ENCODE measurements around the gene MARK3.

MARK3 gene

GRCh38 chr14:103449634-103450161, 64.5 kb downstream of the MARK3 start:
- Mint-ChIP-seq H3K36me3 (ENCODE audit: low read depth) (peaks cover 24% of the 10 kb centered on the region), H3K27me3 (ENCODE audit: low read depth) (no peaks in the 10 kb centered on the region), H3K4me3 (no peak overlapping the region), H3K9me3 (no peaks in the 10 kb centered on the region), H3K4me1 (peaks cover 28% of the 10 kb centered on the region), H3K27ac (no peak overlapping the region)
- no peak for TF ChIP-seq CTCF (IDR thresholded peaks at IDR 0.05; ENCODE audit: unreplicated experiment in 3 of 3)

GRCh38 chr14:103450416-103450815, 65.2 kb downstream of the MARK3 start:
- TF ChIP-seq CTCF (IDR thresholded peaks at IDR 0.05; ENCODE audit: unreplicated experiment in 3 of 3): no peak
- H3K4me1 Mint-ChIP-seq: peaks cover 23% of the 10 kb centered on the region
- H3K36me3 Mint-ChIP-seq (ENCODE audit: low read depth): peaks cover 24% of the 10 kb centered on the region
- H3K27me3 Mint-ChIP-seq (ENCODE audit: low read depth): no peaks in the 10 kb centered on the region
- H3K27ac Mint-ChIP-seq: no peak overlapping the region
- no peak overlapping the region for H3K4me3 Mint-ChIP-seq
- no peaks in the 10 kb centered on the region for H3K9me3 Mint-ChIP-seq

- Mint-ChIP-seq H3K27ac (no peak overlapping the region), H3K4me1 (peaks cover 18% of the 10 kb centered on the region), H3K4me3 (no peak overlapping the region), H3K36me3 (ENCODE audit: low read depth) (peaks cover 29% of the 10 kb centered on the region), H3K9me3 (no peaks in the 10 kb centered on the region), H3K27me3 (ENCODE audit: low read depth) (no peaks in the 10 kb centered on the region)
- TF ChIP-seq CTCF (IDR thresholded peaks at IDR 0.05; ENCODE audit: unreplicated experiment in 3 of 3): no peak
Measured at GRCh38 chr14:103451401-103451800, 66.2 kb downstream of the MARK3 start.

GRCh38 chr14:103453791-103454190, 68.6 kb downstream of the MARK3 start:
- H3K4me1 Mint-ChIP-seq: peaks cover 4% of the 10 kb centered on the region
- no peaks in the 10 kb centered on the region for H3K9me3 Mint-ChIP-seq
- no peak overlapping the region for H3K27ac Mint-ChIP-seq
- H3K27me3 Mint-ChIP-seq (ENCODE audit: low read depth): no peaks in the 10 kb centered on the region
- H3K4me3 Mint-ChIP-seq: no peak overlapping the region
- peaks cover 38% of the 10 kb centered on the region for H3K36me3 Mint-ChIP-seq (ENCODE audit: low read depth)
- TF ChIP-seq CTCF (IDR thresholded peaks at IDR 0.05; ENCODE audit: unreplicated experiment in 3 of 3): no peak

GRCh38 chr14:103456167-103456835, 71.1 kb downstream of the MARK3 start:
- TF ChIP-seq CTCF (IDR thresholded peaks at IDR 0.05; ENCODE audit: unreplicated experiment in 3 of 3): no peak
- Mint-ChIP-seq H3K36me3 (ENCODE audit: low read depth) (peaks cover 44% of the 10 kb centered on the region), H3K4me1 (peaks cover 4% of the 10 kb centered on the region), H3K4me3 (no peak overlapping the region), H3K9me3 (no peaks in the 10 kb centered on the region), H3K27ac (peak overlapping the region in 1 of 3 experiments; percentile 8), H3K27me3 (ENCODE audit: low read depth) (no peaks in the 10 kb centered on the region)

GRCh38 chr14:103460415-103460814, 75.2 kb downstream of the MARK3 start:
- peaks cover 47% of the 10 kb centered on the region for H3K36me3 Mint-ChIP-seq (ENCODE audit: low read depth)
- no peak for TF ChIP-seq CTCF (IDR thresholded peaks at IDR 0.05; ENCODE audit: unreplicated experiment in 3 of 3)
- peaks cover 4% of the 10 kb centered on the region for H3K4me1 Mint-ChIP-seq
- H3K4me3 Mint-ChIP-seq: no peak overlapping the region
- H3K27me3 Mint-ChIP-seq (ENCODE audit: low read depth): peaks cover 3% of the 10 kb centered on the region
- H3K27ac Mint-ChIP-seq: no peak overlapping the region
- H3K9me3 Mint-ChIP-seq: no peaks in the 10 kb centered on the region

Data from nephron (organoid).